Cardiac muscle cell (in vitro differentiated cells and primary cell): ENCODE measurements around the gene PTGER4. TPM values are rescaled to one million over a fixed set of nuclear protein-coding genes. Genes with fewer than 3 reads are reported as not detected.
"Not testable (repeated sequence)": the region's sequence is repeated elsewhere in the genome, so short reads cannot be mapped to it uniquely, and the experiment has no call there.

Experiments used
- DNase-seq, 2 donors: peaks; one replicate each; pipeline versions ENCODE4 v3.0.0 to v3.0.0-alpha.2; 2010 to 2017; ENCODE audit warnings: low read depth in 1 of 2, low spot score in 1 of 2
- H3K27ac ChIP-seq: fragments of 200-600 bp; sonication (generic); 2 replicates; pipeline ENCODE4 v1.5.1; 2016
- H3K27me3 ChIP-seq: fragments of 200-600 bp; sonication (generic); 2 replicates; pipeline ENCODE4 v1.6.0; 2016; ENCODE audit warnings: control low read depth
- H3K36me3 ChIP-seq: fragments of 200-600 bp; sonication (generic); 2 replicates; pipeline ENCODE4 v1.5.1; 2016; ENCODE audit warnings: control low read depth
- H3K4me1 ChIP-seq: fragments of 200-600 bp; sonication (generic); 2 replicates; pipeline ENCODE4 v1.8.1; 2017; ENCODE audit warnings: low read depth, mild to moderate bottlenecking, mixed run types
- H3K4me3 ChIP-seq: fragments of 200-600 bp; sonication (generic); 2 replicates; pipeline ENCODE4 v1.5.1; 2016; ENCODE audit warnings: mild to moderate bottlenecking
- H3K9me3 ChIP-seq: fragments of 200-600 bp; sonication (generic); 2 replicates; pipeline ENCODE4 v1.5.1; 2017; ENCODE audit warnings: low read depth, mild to moderate bottlenecking, control low read depth
- polyA plus RNA-seq: library from polyadenylated mRNA; unstranded; fragments of >200 nt; fragmentation: Nextera tagmentation; extraction: Ambion mirVana; gene quantifications from 2 replicates; pipeline ENCODE4 v1.2.1, GENCODE V29; 2016
- total RNA-seq: library from RNA; depleted of rRNA; stranded (reverse); fragments of >200 nt; gene quantifications from 2 replicates; pipeline ENCODE4 v1.2.3, GENCODE V29; 2016
- TF ChIP-seq, protein P1 (sequence below): IDR thresholded peaks from 2 replicates; pipeline ENCODE4 v1.5.1; 2012; ENCODE audit warnings: low read depth, mild to moderate bottlenecking, low read length

PTGER4 gene
- total and polyA plus RNA-seq, 2 experiments from 2014 or later, result 0.28 to 0.42 TPM

DNA sequence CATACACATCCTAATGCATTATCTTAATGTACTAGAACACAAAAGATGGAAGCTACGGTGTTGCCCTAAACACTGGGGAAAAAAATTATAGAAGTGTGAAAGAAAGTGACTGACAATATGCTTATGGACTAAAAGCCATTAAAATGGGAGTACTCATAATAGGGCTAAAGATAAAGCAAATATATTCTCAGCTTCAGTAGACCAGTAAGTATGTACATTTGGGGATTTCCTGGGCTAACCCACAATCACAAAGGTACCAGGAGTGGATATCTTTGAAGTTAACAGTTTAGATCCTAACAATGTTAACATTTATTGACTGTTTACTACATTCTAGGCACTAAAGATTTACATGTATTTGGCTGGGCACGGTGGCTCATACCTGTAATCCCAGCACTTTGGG lies 36.9 kb downstream of the PTGER4 start:
- H3K4me1 ChIP-seq, result no peaks in the 10 kb centered on the region
- no peak for DNase-seq
- H3K9me3 ChIP-seq, result no peaks in the 10 kb centered on the region
- no peaks in the 10 kb centered on the region for H3K27me3 ChIP-seq
- H3K36me3 ChIP-seq, result peaks cover 3% of the 10 kb centered on the region
- H3K4me3 ChIP-seq, result no peak overlapping the region
- no peak overlapping the region for H3K27ac ChIP-seq
- TF ChIP-seq, protein P1, sequence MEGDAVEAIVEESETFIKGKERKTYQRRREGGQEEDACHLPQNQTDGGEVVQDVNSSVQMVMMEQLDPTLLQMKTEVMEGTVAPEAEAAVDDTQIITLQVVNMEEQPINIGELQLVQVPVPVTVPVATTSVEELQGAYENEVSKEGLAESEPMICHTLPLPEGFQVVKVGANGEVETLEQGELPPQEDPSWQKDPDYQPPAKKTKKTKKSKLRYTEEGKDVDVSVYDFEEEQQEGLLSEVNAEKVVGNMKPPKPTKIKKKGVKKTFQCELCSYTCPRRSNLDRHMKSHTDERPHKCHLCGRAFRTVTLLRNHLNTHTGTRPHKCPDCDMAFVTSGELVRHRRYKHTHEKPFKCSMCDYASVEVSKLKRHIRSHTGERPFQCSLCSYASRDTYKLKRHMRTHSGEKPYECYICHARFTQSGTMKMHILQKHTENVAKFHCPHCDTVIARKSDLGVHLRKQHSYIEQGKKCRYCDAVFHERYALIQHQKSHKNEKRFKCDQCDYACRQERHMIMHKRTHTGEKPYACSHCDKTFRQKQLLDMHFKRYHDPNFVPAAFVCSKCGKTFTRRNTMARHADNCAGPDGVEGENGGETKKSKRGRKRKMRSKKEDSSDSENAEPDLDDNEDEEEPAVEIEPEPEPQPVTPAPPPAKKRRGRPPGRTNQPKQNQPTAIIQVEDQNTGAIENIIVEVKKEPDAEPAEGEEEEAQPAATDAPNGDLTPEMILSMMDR, result no peak

GRCh38 chr5:40717281-40717680 lies 37.6 kb downstream of the PTGER4 start:
- Histone ChIP-seq H3K36me3 (peaks cover 3% of the 10 kb centered on the region), H3K27me3 (no peaks in the 10 kb centered on the region), H3K4me1 (no peaks in the 10 kb centered on the region), H3K27ac (no peak overlapping the region), H3K4me3 (no peak overlapping the region), H3K9me3 (no peaks in the 10 kb centered on the region)
- DNase-seq, result peak in 1 of 2 donors; percentile 66
- TF ChIP-seq, protein P1, result no peak

GRCh38 chr5:40720069-40720468 lies 40.4 kb downstream of the PTGER4 start:
- DNase-seq, result no peak
- peaks cover 3% of the 10 kb centered on the region for H3K36me3 ChIP-seq
- no peaks in the 10 kb centered on the region for H3K9me3 ChIP-seq

DNA sequence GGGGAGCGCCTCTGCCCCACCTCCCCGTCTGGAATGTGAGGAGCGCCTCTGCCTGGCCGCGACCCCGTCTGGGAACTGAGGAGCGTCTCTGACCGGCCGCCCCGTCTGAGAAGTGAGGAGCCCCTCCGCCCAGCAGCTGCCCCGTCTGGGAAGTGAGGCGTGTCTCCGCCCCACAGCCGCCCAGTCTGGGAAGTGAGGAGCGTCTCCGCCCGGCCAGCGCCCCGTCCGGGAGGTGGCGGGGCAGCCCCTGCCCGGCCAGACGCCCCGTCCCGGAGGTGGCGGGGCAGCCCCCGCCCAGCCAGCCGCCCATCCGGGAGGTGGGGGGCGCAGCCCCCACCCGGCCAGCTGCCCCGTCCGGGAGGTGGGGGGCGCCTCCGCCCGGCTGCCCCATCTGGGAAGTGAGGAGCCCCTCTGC lies 42.8 kb downstream of the PTGER4 start:
- H3K4me3 ChIP-seq, H3K9me3 ChIP-seq, DNase-seq, H3K36me3 ChIP-seq, H3K27ac ChIP-seq, H3K27me3 ChIP-seq, H3K4me1 ChIP-seq: not testable (repeated sequence)

More at GRCh38 chr5:40720069-40720468, 40.4 kb downstream of the PTGER4 start:
- Histone ChIP-seq H3K4me1 (no peaks in the 10 kb centered on the region), H3K27ac (no peak overlapping the region), H3K4me3 (no peak overlapping the region), H3K27me3 (no peaks in the 10 kb centered on the region)
- TF ChIP-seq, protein P1, result no peak

- Histone ChIP-seq H3K27ac (no peak overlapping the region), H3K9me3 (no peaks in the 10 kb centered on the region), H3K4me1 (peaks cover 11% of the 10 kb centered on the region), H3K27me3 (no peaks in the 10 kb centered on the region), H3K4me3 (no peak overlapping the region), H3K36me3 (no peaks in the 10 kb centered on the region)
- DNase-seq, result no peak
- TF ChIP-seq, protein P1, result no peak
Measured at GRCh38 chr5:40733434-40733833, 53.7 kb downstream of the PTGER4 start.

GRCh38 chr5:40733879-40734563 lies 54.3 kb downstream of the PTGER4 start:
- Histone ChIP-seq H3K4me1 (peaks cover 11% of the 10 kb centered on the region), H3K4me3 (no peak overlapping the region), H3K36me3 (no peaks in the 10 kb centered on the region), H3K27me3 (no peaks in the 10 kb centered on the region), H3K27ac (no peak overlapping the region), H3K9me3 (no peaks in the 10 kb centered on the region)
- DNase-seq, result peak in 1 of 2 donors; percentile 13
- TF ChIP-seq, protein P1, result no peak
